ENCODE results near the gene MPRIP. TPM values are rescaled to one million over a fixed set of nuclear protein-coding genes. Genes with fewer than 3 reads are reported as not detected.

MPRIP gene
- total and polyA plus RNA-seq, 2 donors (not counting 3 experiments of a cell fraction or from before 2014, with no cell fraction given) = 94.6 to 246 TPM

- Histone ChIP-seq H3K4me3 (replicated peaks in 1 of 3; ENCODE audit: insufficient read depth in 1 of 3, low read depth in 1 of 3, low read length in 3 of 3) (no peak overlapping the region), H3K9me1 (replicated peaks; ENCODE audit: control insufficient read depth, extremely low read depth, insufficient read depth, low read length) (no peaks in the 10 kb centered on the region), H3K4me1 (ENCODE audit: control insufficient read depth, extremely low read depth, insufficient read depth, low read length) (peaks cover 19% of the 10 kb centered on the region), H3K4me2 (ENCODE audit: insufficient read depth, low read length) (no peak overlapping the region), H3K9ac (replicated peaks; ENCODE audit: extremely low read depth, insufficient read depth, low read length) (no peak overlapping the region), H4K20me1 (replicated peaks; ENCODE audit: control insufficient read depth, extremely low read depth, insufficient read depth, low read length) (peaks cover 3% of the 10 kb centered on the region), H3K36me3 (ENCODE audit: control insufficient read depth in 2 of 2, extremely low read depth in 1 of 2, insufficient read depth in 2 of 2, low read length in 2 of 2) (peaks cover 0 to 4% of the 10 kb centered on the region in 2 experiments), H2AFZ (ENCODE audit: low read depth, low read length) (no peak overlapping the region), H3K27ac (ENCODE audit: insufficient read depth, low read depth, low read length) (no peak overlapping the region), H3K79me2 (ENCODE audit: control insufficient read depth, insufficient read depth, low read length) (peaks cover 98% of the 10 kb centered on the region), H3K9me3 (replicated peaks; ENCODE audit: control insufficient read depth, insufficient read depth, low read length) (no peaks in the 10 kb centered on the region), H3K27me3 (ENCODE audit: control insufficient read depth in 2 of 2, insufficient read depth in 2 of 2, low read length in 2 of 2) (no peaks in the 10 kb centered on the region)
- CTCF ChIA-PET = no interaction called here
- POLR2A ChIA-PET = no interaction called here
- DNase-seq (ENCODE audit: low read depth, low spot score) (no peak), FAIRE-seq (no peak)
- intact Hi-C loops (cut with micrococcal nuclease) = no loop called here
- TF ChIP-seq GATA2 (IDR thresholded peaks at IDR 0.05; ENCODE audit: insufficient read depth, insufficient read length, low read depth, low read length) (no peak), POLR2A (IDR thresholded peaks at IDR 0.05; ENCODE audit: low read depth, low read length) (no peak), CTCF (IDR thresholded peaks at IDR 0.05; ENCODE audit: extremely low read depth in 1 of 2, insufficient read depth in 1 of 2, low read depth in 1 of 2, low read length in 2 of 2) (no peak), FOS (IDR thresholded peaks at IDR 0.05; ENCODE audit: borderline replicate concordance, insufficient read depth, low read length) (no peak), MAX (IDR thresholded peaks at IDR 0.05; ENCODE audit: insufficient read depth, insufficient read length) (no peak), MYC (IDR thresholded peaks at IDR 0.05; ENCODE audit: low read depth, low read length) (no peak), POLR2AphosphoS5 (IDR thresholded peaks at IDR 0.05; ENCODE audit: insufficient read depth, low read depth, low read length) (no peak), EZH2 (IDR thresholded peaks at IDR 0.05; ENCODE audit: borderline replicate concordance, low read depth, low read length, severe bottlenecking) (no peak), JUN (IDR thresholded peaks at IDR 0.05; ENCODE audit: borderline replicate concordance, insufficient read depth, insufficient read length, low read depth) (no peak)
- no TSS peak for BruUV-seq (replicated peaks)
- dilution Hi-C loops (cut with MboI; ENCODE audit: extremely low pct_ligation_motif_present, low sequenced_read_pairs) = no loop called here
These were observed 12.4 kb downstream of the MPRIP start for GRCh38 chr17:17054636-17055035.

Measured in endothelial cell of umbilical vein (primary cell).